Measurements from ENCODE around the gene ARHGAP30.

DNA sequence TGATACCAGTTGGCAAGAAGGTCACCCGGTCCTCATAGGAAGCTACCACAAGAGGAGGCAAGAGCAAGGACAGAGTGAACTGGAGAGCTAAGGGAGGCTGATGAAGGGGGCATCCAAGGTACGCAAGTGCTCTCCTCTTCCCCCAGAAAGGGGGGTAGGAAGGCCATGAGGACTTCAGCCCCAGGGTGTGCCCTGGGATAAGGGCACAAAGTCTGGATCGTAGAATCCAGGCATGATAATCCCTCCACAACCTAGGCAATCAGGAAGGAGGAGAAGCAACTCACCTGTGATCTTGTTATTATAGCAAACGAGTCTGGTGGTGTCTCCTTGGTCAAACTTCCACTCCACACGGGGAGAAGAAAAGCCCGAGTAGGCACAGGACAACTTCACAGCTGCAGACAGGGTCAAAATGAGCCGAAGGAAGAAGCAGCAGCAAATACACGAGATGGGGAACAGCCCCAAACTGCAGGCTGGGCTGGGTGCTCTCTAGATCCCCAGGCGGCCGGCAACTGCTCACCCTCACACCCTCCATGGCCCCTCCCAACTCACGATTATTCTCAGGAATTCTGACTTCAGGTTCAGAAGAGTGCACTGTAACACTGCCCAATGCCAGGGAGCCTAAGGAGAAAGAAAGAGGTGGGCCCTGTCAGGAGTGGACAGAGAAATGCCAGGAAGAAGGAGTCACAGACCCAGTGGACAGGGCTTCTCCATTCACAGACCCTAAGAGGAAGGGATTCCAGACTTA lies 68.8 kb downstream of the ARHGAP30 start:
- TF ChIP-seq, protein P1, sequence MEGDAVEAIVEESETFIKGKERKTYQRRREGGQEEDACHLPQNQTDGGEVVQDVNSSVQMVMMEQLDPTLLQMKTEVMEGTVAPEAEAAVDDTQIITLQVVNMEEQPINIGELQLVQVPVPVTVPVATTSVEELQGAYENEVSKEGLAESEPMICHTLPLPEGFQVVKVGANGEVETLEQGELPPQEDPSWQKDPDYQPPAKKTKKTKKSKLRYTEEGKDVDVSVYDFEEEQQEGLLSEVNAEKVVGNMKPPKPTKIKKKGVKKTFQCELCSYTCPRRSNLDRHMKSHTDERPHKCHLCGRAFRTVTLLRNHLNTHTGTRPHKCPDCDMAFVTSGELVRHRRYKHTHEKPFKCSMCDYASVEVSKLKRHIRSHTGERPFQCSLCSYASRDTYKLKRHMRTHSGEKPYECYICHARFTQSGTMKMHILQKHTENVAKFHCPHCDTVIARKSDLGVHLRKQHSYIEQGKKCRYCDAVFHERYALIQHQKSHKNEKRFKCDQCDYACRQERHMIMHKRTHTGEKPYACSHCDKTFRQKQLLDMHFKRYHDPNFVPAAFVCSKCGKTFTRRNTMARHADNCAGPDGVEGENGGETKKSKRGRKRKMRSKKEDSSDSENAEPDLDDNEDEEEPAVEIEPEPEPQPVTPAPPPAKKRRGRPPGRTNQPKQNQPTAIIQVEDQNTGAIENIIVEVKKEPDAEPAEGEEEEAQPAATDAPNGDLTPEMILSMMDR (conservative IDR thresholded peaks at IDR 0.05), result no peak
- no peak for TF ChIP-seq ZFX (IDR thresholded peaks at IDR 0.05)
